ENCODE data around the gene DHX30. TPM values are rescaled to one million over a fixed set of nuclear protein-coding genes. Genes with fewer than 3 reads are reported as not detected.

The DHX30 gene
- total and polyA plus RNA-seq, 2 of the 8 experiments (the other 6 are each of a cell fraction or from before 2014, with no cell fraction given), result 82.4 to 97.9 TPM

GRCh38 chr3:47851888-47852603 lies 49.1 kb downstream of the DHX30 start:
- Histone ChIP-seq H3K9ac (replicated peaks in 1 of 4; ENCODE audit: extremely low read depth in 1 of 4, low read depth in 3 of 4, low read length in 3 of 4) (no peak overlapping the region), H2AFZ (ENCODE audit: low read length) (no peak overlapping the region), H4K20me1 (replicated peaks in 1 of 2; ENCODE audit: control insufficient read depth in 1 of 2, insufficient read depth in 2 of 2, low read length in 2 of 2) (peaks cover 10 to 29% of the 10 kb centered on the region in 2 experiments), H2BK15ac (ENCODE audit: low read length) (no peak overlapping the region), H2BK20ac (ENCODE audit: low read length) (no peak overlapping the region), H3K18ac (ENCODE audit: extremely low read depth, low read length) (no peak overlapping the region), H3K9me3 (ENCODE audit: insufficient read depth in 2 of 2, low read depth in 1 of 2, low read length in 1 of 2) (no peaks in the 10 kb centered on the region), H2BK5ac (ENCODE audit: low read depth, low read length) (peak overlapping the region; percentile 44; the same call in 1 of the 2 replicates), H3K79me2 (ENCODE audit: control insufficient read depth in 1 of 2, insufficient read depth in 2 of 2, low read length in 2 of 2) (no peaks in the 10 kb centered on the region), H2AK5ac (ENCODE audit: low read depth, low read length) (no peak overlapping the region), H2BK120ac (replicated peaks; ENCODE audit: low read depth, low read length) (no peak overlapping the region), H4K91ac (replicated peaks; ENCODE audit: insufficient read length, low read length) (no peak overlapping the region), H3K27ac (ENCODE audit: low read depth, low read length) (no peak overlapping the region), H4K8ac (ENCODE audit: extremely low read depth, insufficient read depth, low read length) (no peak overlapping the region), H3K4me2 (ENCODE audit: insufficient read depth in 1 of 2, low read depth in 2 of 2, low read length in 2 of 2) (no peak overlapping the region), H3K23me2 (ENCODE audit: low read depth, low read length) (no peaks in the 10 kb centered on the region), H3K4ac (replicated peaks; ENCODE audit: insufficient read length, low read depth, low read length) (no peak overlapping the region), H3K36me3 (ENCODE audit: control insufficient read depth in 2 of 4, insufficient read depth in 4 of 4, low read length in 3 of 4) (peaks cover 30 to 68% (median 53%) of the 10 kb centered on the region in 4 experiments), H3K4me3 (ENCODE audit: extremely low read depth in 1 of 4, insufficient read depth in 2 of 4, low read depth in 3 of 4, low read length in 4 of 4) (no peak overlapping the region), H3K14ac (ENCODE audit: insufficient read length) (no peak overlapping the region), H3K27me3 (replicated peaks in 1 of 4; ENCODE audit: control insufficient read depth in 3 of 4, extremely low read depth in 1 of 4, insufficient read depth in 3 of 4, low read length in 3 of 4) (no peaks in the 10 kb centered on the region), H4K5ac (ENCODE audit: insufficient read length, low read depth, low read length) (no peak overlapping the region), H3K23ac (ENCODE audit: insufficient read length) (no peak overlapping the region), H2BK12ac (ENCODE audit: low read depth, low read length) (no peak overlapping the region), H3K4me1 (replicated peaks in 1 of 4; ENCODE audit: control insufficient read depth in 3 of 4, insufficient read depth in 4 of 4, low read length in 3 of 4) (no peaks in the 10 kb centered on the region), H3K56ac (replicated peaks; ENCODE audit: insufficient read length, low read depth, low read length) (no peak overlapping the region), H3K79me1 (ENCODE audit: low read depth, low read length) (peaks cover under 1% of the 10 kb centered on the region; the same call in 1 of the 2 replicates)
- FAIRE-seq (no peak), DNase-seq (ENCODE audit: low read depth in 1 of 2, low spot score in 2 of 2) (no peak)
- WGBS, 2 experiments (ENCODE audit: extremely low coverage in 1 of 2, insufficient coverage in 1 of 2, insufficient read length in 1 of 2, insufficient replicate concordance in 2 of 2, low coverage in 1 of 2, low lambda C conversion rate in 2 of 2, missing lambda C conversion rate in 1 of 2), result 82% methylated on average over 10 of the region's 12 CpGs; no CpG with 5 or more reads in 1 of the 2 experiments
- ChIA-PET POLR2A (ENCODE audit: partially characterized antibody) (interaction anchor here (1.0 to 4.1 kb wide), 8 partner anchors 10 to 306 kb away, joined by 4 to 31 read pairs (median 6); no protein-coding TSS in a partner anchor), CTCF (ENCODE audit: partially characterized antibody) (interaction anchor here (1.3 to 4.2 kb wide), 6 partner anchors 13 to 300 kb away, joined by 4 to 59 read pairs (median 15); no protein-coding TSS in a partner anchor)
- TF ChIP-seq EZH2 (IDR thresholded peaks at IDR 0.05; ENCODE audit: low read depth, low read length, severe bottlenecking), result no peak
- TF ChIP-seq HDAC2 (IDR thresholded peaks at IDR 0.05; ENCODE audit: borderline replicate concordance in 1 of 2, low read depth in 2 of 2, low read length in 2 of 2), result no peak
- TF ChIP-seq CBX8 (IDR thresholded peaks at IDR 0.05; ENCODE audit: borderline replicate concordance, low read depth, low read length), result no peak
- no peak for TF ChIP-seq GABPA (IDR thresholded peaks at IDR 0.05; ENCODE audit: borderline replicate concordance, insufficient read depth, low read length)
- no peak for TF ChIP-seq MAFK (IDR thresholded peaks at IDR 0.05; ENCODE audit: low read depth, low read length)
- peak; percentile 50; the same call in 1 of the 2 replicates for TF ChIP-seq POLR2AphosphoS5 (IDR thresholded peaks at IDR 0.05; ENCODE audit: low read depth, low read length)
